Measurements from ENCODE around the gene ZSWIM9. TPM values are rescaled to one million over a fixed set of nuclear protein-coding genes. Genes with fewer than 3 reads are reported as not detected.

Gene ZSWIM9
- total RNA-seq, 2 donors from 2014 or later: 4.7 to 9.6 TPM

- ATAC-seq (no peak), DNase-seq (no peak)
- intact Hi-C loops (cut with DNase I): no loop called here
- WGBS, 2 donors: 74 to 92% methylated on average over 5 to 8 of the region's 8 CpGs
- no peaks in the 10 kb centered on the region for H3K4me1 ChIP-seq
- TF ChIP-seq CTCF (IDR thresholded peaks at IDR 0.05) (no peak), POLR2A (IDR thresholded peaks at IDR 0.05) (no peak)
- H3K4me3 ChIP-seq: no peak overlapping the region
- no peaks in the 10 kb centered on the region for H3K27me3 ChIP-seq
- H3K36me3 ChIP-seq (replicated peaks in 1 of 2; ENCODE audit: insufficient read depth in 1 of 2, low read depth in 2 of 2): no peaks in the 10 kb centered on the region
- no peaks in the 10 kb centered on the region for H3K9me3 ChIP-seq
- no peak overlapping the region for H3K27ac ChIP-seq
Measured at GRCh38 chr19:48186541-48186991, 16.1 kb downstream of the ZSWIM9 start.

GRCh38 chr19:48190288-48190884 lies 19.9 kb downstream of the ZSWIM9 start:
- TF ChIP-seq POLR2A (IDR thresholded peaks at IDR 0.05): no peak
- peak in 4 of 7 experiments; percentile 19 to 53 (median 32) for TF ChIP-seq CTCF (IDR thresholded peaks at IDR 0.05)
- ATAC-seq (peak; percentile 52), DNase-seq (peak; percentile 44 to 70 (median 62))
- Histone ChIP-seq H3K27me3 (no peaks in the 10 kb centered on the region), H3K27ac (no peak overlapping the region), H3K4me1 (no peaks in the 10 kb centered on the region), H3K36me3 (replicated peaks in 1 of 2; ENCODE audit: insufficient read depth in 1 of 2, low read depth in 2 of 2) (no peaks in the 10 kb centered on the region), H3K9me3 (no peaks in the 10 kb centered on the region), H3K4me3 (no peak overlapping the region)
- intact Hi-C loops (cut with DNase I): no loop called here
- 77 to 87% methylated on average over 13 of the region's 13 CpGs for WGBS, 2 donors

- DNase-seq (no peak), ATAC-seq (no peak)
- 88 to 91% methylated on average over 3 of the region's 3 CpGs for WGBS, 2 donors
Measured at GRCh38 chr19:48190885-48191284, 20.4 kb downstream of the ZSWIM9 start.

GRCh38 chr19:48192750-48193149 lies 22.3 kb downstream of the ZSWIM9 start:
- TF ChIP-seq POLR2A (IDR thresholded peaks at IDR 0.05) (no peak), CTCF (IDR thresholded peaks at IDR 0.05) (no peak)

More at GRCh38 chr19:48190885-48191284, 20.4 kb downstream of the ZSWIM9 start:
- Histone ChIP-seq H3K4me3 (no peak overlapping the region), H3K4me1 (no peaks in the 10 kb centered on the region), H3K9me3 (no peaks in the 10 kb centered on the region), H3K27ac (no peak overlapping the region), H3K36me3 (replicated peaks in 1 of 2; ENCODE audit: insufficient read depth in 1 of 2, low read depth in 2 of 2) (no peaks in the 10 kb centered on the region), H3K27me3 (no peaks in the 10 kb centered on the region)
- TF ChIP-seq CTCF (IDR thresholded peaks at IDR 0.05): no peak
- TF ChIP-seq POLR2A (IDR thresholded peaks at IDR 0.05): no peak
- intact Hi-C loops (cut with DNase I): no loop called here

More at GRCh38 chr19:48192750-48193149, 22.3 kb downstream of the ZSWIM9 start:
- Histone ChIP-seq H3K27me3 (no peaks in the 10 kb centered on the region), H3K36me3 (replicated peaks in 1 of 2; ENCODE audit: insufficient read depth in 1 of 2, low read depth in 2 of 2) (no peaks in the 10 kb centered on the region), H3K4me3 (no peak overlapping the region), H3K4me1 (no peaks in the 10 kb centered on the region), H3K27ac (no peak overlapping the region), H3K9me3 (no peaks in the 10 kb centered on the region)
- WGBS, 2 donors: 85 to 90% methylated on average over 7 of the region's 7 CpGs
- no peak for DNase-seq
- intact Hi-C loops (cut with DNase I): no loop called here
- ATAC-seq: no peak
